DND-41 (cell line): ENCODE data around the gene IFITM10.

ENCODE experiments used
- EZH2 ChIP-seq: IDR thresholded peaks from 3 replicates; pipeline ENCODE4 v1.6.1; 2012; ENCODE audit warnings: borderline replicate concordance, low read depth, mild to moderate bottlenecking, moderate library complexity, low read length, inconsistent platforms; ENCODE audit not compliant: severe bottlenecking
- TF ChIP-seq, protein P1 (sequence below): IDR thresholded peaks from 2 replicates; pipeline ENCODE4 v1.5.1; 2012; ENCODE audit warnings: borderline replicate concordance, low read length, moderate library complexity, mild to moderate bottlenecking; ENCODE audit not compliant: poor library complexity, severe bottlenecking; ENCODE audit errors: extremely low read depth

DNA sequence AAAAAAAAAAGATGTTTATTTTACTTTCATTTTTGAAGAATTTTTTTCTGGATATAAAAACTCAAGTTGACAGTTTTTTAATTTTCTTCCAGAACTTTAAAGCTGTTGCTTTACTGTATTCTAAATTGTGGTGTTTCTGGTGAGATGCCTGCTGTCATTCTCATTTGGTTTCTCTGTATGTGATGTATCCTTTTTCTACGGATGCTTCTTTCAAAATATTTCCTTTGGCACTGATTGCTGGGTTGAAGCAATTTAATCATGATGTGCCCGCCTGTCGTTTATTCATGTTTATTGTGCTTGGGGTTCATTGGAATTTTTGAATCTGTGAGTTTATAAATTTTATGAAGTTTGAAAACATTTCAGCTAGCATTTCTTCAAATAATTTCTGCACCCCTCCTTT is 42.7 kb upstream of the IFITM10 start:
- TF ChIP-seq, protein P1, sequence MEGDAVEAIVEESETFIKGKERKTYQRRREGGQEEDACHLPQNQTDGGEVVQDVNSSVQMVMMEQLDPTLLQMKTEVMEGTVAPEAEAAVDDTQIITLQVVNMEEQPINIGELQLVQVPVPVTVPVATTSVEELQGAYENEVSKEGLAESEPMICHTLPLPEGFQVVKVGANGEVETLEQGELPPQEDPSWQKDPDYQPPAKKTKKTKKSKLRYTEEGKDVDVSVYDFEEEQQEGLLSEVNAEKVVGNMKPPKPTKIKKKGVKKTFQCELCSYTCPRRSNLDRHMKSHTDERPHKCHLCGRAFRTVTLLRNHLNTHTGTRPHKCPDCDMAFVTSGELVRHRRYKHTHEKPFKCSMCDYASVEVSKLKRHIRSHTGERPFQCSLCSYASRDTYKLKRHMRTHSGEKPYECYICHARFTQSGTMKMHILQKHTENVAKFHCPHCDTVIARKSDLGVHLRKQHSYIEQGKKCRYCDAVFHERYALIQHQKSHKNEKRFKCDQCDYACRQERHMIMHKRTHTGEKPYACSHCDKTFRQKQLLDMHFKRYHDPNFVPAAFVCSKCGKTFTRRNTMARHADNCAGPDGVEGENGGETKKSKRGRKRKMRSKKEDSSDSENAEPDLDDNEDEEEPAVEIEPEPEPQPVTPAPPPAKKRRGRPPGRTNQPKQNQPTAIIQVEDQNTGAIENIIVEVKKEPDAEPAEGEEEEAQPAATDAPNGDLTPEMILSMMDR: no peak
- no peak for TF ChIP-seq EZH2
